Measurements from ENCODE around the gene HDHD3. TPM values are rescaled to one million over a fixed set of nuclear protein-coding genes. Genes with fewer than 3 reads are reported as not detected.

Gene HDHD3
- total RNA-seq, 2 experiments from 2014 or later = 16.1 to 16.5 TPM

GRCh38 chr9:113337714-113338113 lies 39.1 kb downstream of the HDHD3 start:
- Mint-ChIP-seq H3K4me3 (no peak overlapping the region), H3K27ac (no peak overlapping the region), H3K9me3 (no peaks in the 10 kb centered on the region), H3K27me3 (no peaks in the 10 kb centered on the region), H3K4me1 (peaks cover 39% of the 10 kb centered on the region), H3K36me3 (ENCODE audit: low read depth) (no peaks in the 10 kb centered on the region)
- POLR2A ChIA-PET = interaction anchor here (0.9 to 1.9 kb wide), 3 partner anchors 11 to 72 kb away, joined by 3 to 6 read pairs (median 3); partner anchors contain the start of genes C9orf43, CDC26, POLE3 and PRPF4
- DNase-seq = no peak
- CTCF ChIA-PET = interaction anchor here (1.3 to 2.6 kb wide), 2 partner anchors 63 to 64 kb away, joined by 4 to 8 read pairs; partner anchors contain the start of genes ALAD, CDC26 and PRPF4

GRCh38 chr9:113331780-113332179 lies 45.0 kb downstream of the HDHD3 start:
- CTCF ChIA-PET = no interaction called here

GRCh38 chr9:113328045-113328782 lies 48.6 kb downstream of the HDHD3 start:
- Mint-ChIP-seq H3K9me3 (no peaks in the 10 kb centered on the region), H3K4me3 (no peak overlapping the region), H3K36me3 (ENCODE audit: low read depth) (no peaks in the 10 kb centered on the region), H3K4me1 (no peaks in the 10 kb centered on the region), H3K27ac (no peak overlapping the region), H3K27me3 (no peaks in the 10 kb centered on the region)
- CTCF ChIA-PET = interaction anchor here (0.6 kb wide), 1 partner anchor 75 kb away, joined by 5 read pairs; no protein-coding TSS in a partner anchor
- no peak for DNase-seq
- POLR2A ChIA-PET = no interaction called here

More at GRCh38 chr9:113331780-113332179, 45.0 kb downstream of the HDHD3 start:
- Mint-ChIP-seq H3K4me1 (peaks cover 11% of the 10 kb centered on the region), H3K27ac (no peak overlapping the region), H3K4me3 (no peak overlapping the region), H3K9me3 (no peaks in the 10 kb centered on the region), H3K36me3 (ENCODE audit: low read depth) (no peaks in the 10 kb centered on the region), H3K27me3 (no peaks in the 10 kb centered on the region)
- no peak for DNase-seq
- POLR2A ChIA-PET = no interaction called here

- ChIA-PET CTCF (interaction anchor here (1.0 kb wide), 1 partner anchor 16 kb away, joined by 3 read pairs; no protein-coding TSS in a partner anchor), POLR2A (no interaction called here)
- Mint-ChIP-seq H3K27me3 (no peaks in the 10 kb centered on the region), H3K27ac (no peak overlapping the region), H3K36me3 (ENCODE audit: low read depth) (no peaks in the 10 kb centered on the region), H3K4me1 (no peaks in the 10 kb centered on the region), H3K4me3 (no peak overlapping the region), H3K9me3 (no peaks in the 10 kb centered on the region)
- DNase-seq = no peak
Measured at GRCh38 chr9:113326230-113326629, 50.6 kb downstream of the HDHD3 start.

Other genes with a start within 250 kb of the HDHD3 start
- gene SLC31A2, start 226.0 kb downstream of the HDHD3 start, total RNA-seq = 1 to 10 TPM; 3.6 TPM
- gene FKBP15, start 155.7 kb downstream of the HDHD3 start, total RNA-seq = 10 to 100 TPM; 34.9 to 38.2 TPM
- gene SLC31A1, start 155.4 kb downstream of the HDHD3 start, total RNA-seq = 10 to 100 TPM in 1 of 2 experiments, 1 to 10 TPM in 1; 9.2 to 10.0 TPM
- gene CDC26, start 101.4 kb downstream of the HDHD3 start, total RNA-seq = 10 to 100 TPM; 34.3 to 38.5 TPM
- gene PRPF4, start 101.3 kb downstream of the HDHD3 start, total RNA-seq = 10 to 100 TPM; 27.7 to 28.2 TPM
- under 1 TPM; 0.23 to 0.40 TPM for gene RNF183, start 73.6 kb downstream of the HDHD3 start, total RNA-seq
- 1 to 10 TPM in 1 of 2 experiments, under 1 TPM in 1; 0.85 to 1.4 TPM for gene WDR31, start 36.7 kb downstream of the HDHD3 start, total RNA-seq
- gene BSPRY, start 27.4 kb downstream of the HDHD3 start, total RNA-seq = 1 to 10 TPM; 7.1 to 7.3 TPM
- 10 to 100 TPM; 25.1 to 29.0 TPM for gene ALAD, start 24.3 kb upstream of the HDHD3 start, total RNA-seq
- 10 to 100 TPM; 52.5 to 55.8 TPM for gene POLE3, start 33.7 kb upstream of the HDHD3 start, total RNA-seq
- gene C9orf43, start 33.8 kb upstream of the HDHD3 start, total RNA-seq = under 1 TPM; 0.40 TPM
- 10 to 100 TPM; 22.7 to 24.0 TPM for gene RGS3, start 86.7 kb upstream of the HDHD3 start, total RNA-seq

Measured in activated CD4-positive, alpha-beta memory T cell treated with anti-CD3 and anti-CD28 coated beads, Interleukin-2, amount 10 ng/mL, durations not matched to agents 7 days and 5 days (primary cell).